Upper lobe of right lung (tissue), 1 donor: Measurements from ENCODE around the gene VAPA. TPM values are rescaled to one million over a fixed set of nuclear protein-coding genes. Genes with fewer than 3 reads are reported as not detected.

ENCODE experiments used
- ATAC-seq: fragments of 200-7000 bp; cut with Tn5 transposase; one replicate; pipeline ENCODE4 v1.9.1; 2020; ENCODE audit warnings: mild to moderate bottlenecking, moderate library complexity
- DNase-seq: peaks from one replicate; pipeline ENCODE4 v3.0.0-alpha.2; 2020
- H3K27ac ChIP-seq: fragments of 200-600 bp; one replicate; pipeline ENCODE4 v1.8.0; 2022
- H3K27me3 ChIP-seq: fragments of 200-600 bp; one replicate; pipeline ENCODE4 v1.8.0; 2022; ENCODE audit warnings: mild to moderate bottlenecking
- H3K36me3 ChIP-seq: fragments of 200-600 bp; one replicate; pipeline ENCODE4 v1.8.0; 2022
- H3K4me1 ChIP-seq: fragments of 200-600 bp; one replicate; pipeline ENCODE4 v1.8.0; 2022
- H3K4me3 ChIP-seq: fragments of 200-600 bp; one replicate; pipeline ENCODE4 v1.8.0; 2022; ENCODE audit warnings: mild to moderate bottlenecking
- H3K9me3 ChIP-seq: fragments of 200-600 bp; one replicate; pipeline ENCODE4 v1.8.0; 2022
- intact Hi-C: fragments of 100-400 bp; cut with DNase I; formaldehyde crosslinking; loops from one replicate; pipeline ENCODE4 v1.11.0; 2022
- total RNA-seq: library from RNA; stranded (reverse); fragmentation: NEBNext Ultra II Directional; extraction: Animal tissue kit (Norgen Biotek cat#: 25700); gene quantifications from one replicate; pipeline ENCODE4 v1.2.1, GENCODE V29; 2021
- TF ChIP-seq, protein P1 (sequence below): fragments of 200-600 bp; IDR thresholded peaks from one replicate; pipeline ENCODE4 v1.8.0; 2022; ENCODE audit warnings: antibody characterized with exemption
- donor health status: DM: no; HTN: yes; CAD: no; lungs with severe emphysema.

VAPA gene
- total RNA-seq, 1 donor from 2014 or later: 225 TPM

DNA sequence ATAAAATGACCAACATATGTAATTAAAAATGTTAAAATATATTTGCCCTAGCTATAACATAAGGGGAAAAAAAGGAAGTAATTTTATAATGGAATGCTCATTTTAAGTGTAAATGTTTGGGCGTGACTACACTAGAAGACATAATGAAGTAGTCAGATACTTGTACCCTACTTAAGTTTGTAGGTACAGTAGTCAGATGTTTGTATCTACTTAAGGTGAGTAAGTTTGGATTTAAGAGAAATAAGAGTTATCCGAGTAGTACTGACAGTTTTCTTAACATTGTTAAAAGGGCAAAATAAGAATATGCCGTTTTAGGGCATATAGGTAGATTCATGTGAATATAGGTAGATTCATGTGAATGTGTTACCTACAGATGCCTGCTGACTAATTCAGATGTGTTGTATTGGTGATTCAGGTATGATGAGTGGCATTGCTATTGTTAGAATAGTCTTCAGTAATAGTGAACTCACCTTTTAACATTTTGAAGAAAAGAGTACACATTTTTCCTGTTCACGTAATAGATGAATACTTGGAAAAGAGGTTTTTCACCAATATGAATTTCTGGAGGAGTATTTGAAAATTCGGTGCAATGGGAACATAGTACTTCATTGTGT lies 14.9 kb downstream of the VAPA start:
- Histone ChIP-seq H3K9me3 (no peaks in the 10 kb centered on the region), H3K36me3 (peaks cover 12% of the 10 kb centered on the region), H3K4me3 (no peak overlapping the region), H3K4me1 (peaks cover 72% of the 10 kb centered on the region), H3K27ac (no peak overlapping the region), H3K27me3 (no peaks in the 10 kb centered on the region)
- intact Hi-C loops: no loop called here
- ATAC-seq: no peak
- DNase-seq: no peak
- TF ChIP-seq, protein P1, sequence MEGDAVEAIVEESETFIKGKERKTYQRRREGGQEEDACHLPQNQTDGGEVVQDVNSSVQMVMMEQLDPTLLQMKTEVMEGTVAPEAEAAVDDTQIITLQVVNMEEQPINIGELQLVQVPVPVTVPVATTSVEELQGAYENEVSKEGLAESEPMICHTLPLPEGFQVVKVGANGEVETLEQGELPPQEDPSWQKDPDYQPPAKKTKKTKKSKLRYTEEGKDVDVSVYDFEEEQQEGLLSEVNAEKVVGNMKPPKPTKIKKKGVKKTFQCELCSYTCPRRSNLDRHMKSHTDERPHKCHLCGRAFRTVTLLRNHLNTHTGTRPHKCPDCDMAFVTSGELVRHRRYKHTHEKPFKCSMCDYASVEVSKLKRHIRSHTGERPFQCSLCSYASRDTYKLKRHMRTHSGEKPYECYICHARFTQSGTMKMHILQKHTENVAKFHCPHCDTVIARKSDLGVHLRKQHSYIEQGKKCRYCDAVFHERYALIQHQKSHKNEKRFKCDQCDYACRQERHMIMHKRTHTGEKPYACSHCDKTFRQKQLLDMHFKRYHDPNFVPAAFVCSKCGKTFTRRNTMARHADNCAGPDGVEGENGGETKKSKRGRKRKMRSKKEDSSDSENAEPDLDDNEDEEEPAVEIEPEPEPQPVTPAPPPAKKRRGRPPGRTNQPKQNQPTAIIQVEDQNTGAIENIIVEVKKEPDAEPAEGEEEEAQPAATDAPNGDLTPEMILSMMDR: no peak

DNA sequence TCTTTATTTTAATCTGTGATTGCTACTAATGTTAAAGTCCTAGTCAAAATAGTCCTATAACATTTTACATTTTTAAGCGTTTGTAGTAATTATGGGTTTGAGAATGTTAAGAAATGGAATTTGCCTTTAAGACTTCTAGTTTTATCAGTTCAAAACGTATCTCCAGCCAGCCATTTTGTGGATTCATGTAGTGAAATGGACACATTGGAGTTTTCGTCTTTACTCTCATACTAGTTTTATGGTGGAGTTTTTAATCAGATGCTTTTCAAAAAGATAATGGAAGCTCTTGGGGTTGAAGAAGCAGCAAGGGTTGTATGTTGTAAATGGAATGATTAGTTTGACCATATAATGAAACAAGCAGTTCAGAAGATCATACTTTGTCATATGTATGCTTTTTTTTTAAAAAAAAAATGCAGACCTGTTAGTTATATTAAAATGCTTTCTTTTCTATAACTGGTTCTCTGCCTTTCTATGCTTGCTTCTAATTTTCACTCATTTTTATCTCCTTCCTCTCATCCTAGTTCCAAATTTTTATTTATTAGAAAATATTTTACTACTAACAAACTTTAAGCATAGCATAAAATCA lies 16.6 kb downstream of the VAPA start:
- DNase-seq (no peak), ATAC-seq (no peak)
- Histone ChIP-seq H3K36me3 (peaks cover 23% of the 10 kb centered on the region), H3K9me3 (no peaks in the 10 kb centered on the region), H3K4me1 (peaks cover 56% of the 10 kb centered on the region), H3K27me3 (no peaks in the 10 kb centered on the region), H3K27ac (no peak overlapping the region), H3K4me3 (no peak overlapping the region)
- intact Hi-C loops: no loop called here
- TF ChIP-seq, protein P1: no peak

DNA sequence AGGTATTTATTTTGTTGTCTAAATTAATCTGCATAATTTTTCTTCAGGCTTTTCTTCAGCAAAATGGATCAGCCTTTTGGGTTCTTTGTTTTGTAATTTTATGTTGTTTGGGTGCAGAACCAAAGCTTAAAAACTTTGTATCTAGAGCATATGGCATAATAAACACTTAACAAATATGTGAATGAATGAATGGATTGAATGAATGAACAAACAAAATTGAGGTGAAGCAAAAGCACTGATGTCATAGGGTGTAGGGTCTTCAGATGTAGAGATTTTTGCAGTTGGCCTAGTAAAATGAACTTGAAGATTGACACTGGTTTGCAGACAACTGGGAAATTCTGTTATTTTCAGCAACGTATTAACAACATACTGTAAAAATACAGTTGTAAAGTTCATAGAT lies 17.3 kb downstream of the VAPA start:
- TF ChIP-seq, protein P1: no peak
- no peak overlapping the region for H3K27ac ChIP-seq
- no peak for DNase-seq
- H3K27me3 ChIP-seq: no peaks in the 10 kb centered on the region
- H3K4me3 ChIP-seq: no peak overlapping the region
- H3K4me1 ChIP-seq: peaks cover 48% of the 10 kb centered on the region
- no peaks in the 10 kb centered on the region for H3K9me3 ChIP-seq
- intact Hi-C loops: no loop called here
- H3K36me3 ChIP-seq: peaks cover 31% of the 10 kb centered on the region
- ATAC-seq: no peak

DNA sequence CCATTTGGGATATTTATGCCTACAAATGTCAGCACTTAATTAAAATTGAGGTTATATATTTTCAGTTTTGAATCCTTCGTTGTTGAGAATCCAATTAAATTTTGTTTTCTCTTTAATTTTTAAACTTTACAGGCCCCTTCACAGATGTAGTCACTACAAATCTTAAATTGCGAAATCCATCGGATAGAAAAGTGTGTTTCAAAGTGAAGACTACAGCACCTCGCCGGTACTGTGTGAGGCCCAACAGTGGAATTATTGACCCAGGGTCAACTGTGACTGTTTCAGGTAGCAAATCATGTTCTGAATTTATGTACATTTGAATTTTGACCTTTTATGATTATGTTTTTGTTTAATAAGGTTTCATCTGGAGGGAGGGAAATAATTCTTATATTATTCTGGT lies 17.9 kb downstream of the VAPA start:
- DNase-seq: no peak
- H3K9me3 ChIP-seq: no peaks in the 10 kb centered on the region

DNA sequence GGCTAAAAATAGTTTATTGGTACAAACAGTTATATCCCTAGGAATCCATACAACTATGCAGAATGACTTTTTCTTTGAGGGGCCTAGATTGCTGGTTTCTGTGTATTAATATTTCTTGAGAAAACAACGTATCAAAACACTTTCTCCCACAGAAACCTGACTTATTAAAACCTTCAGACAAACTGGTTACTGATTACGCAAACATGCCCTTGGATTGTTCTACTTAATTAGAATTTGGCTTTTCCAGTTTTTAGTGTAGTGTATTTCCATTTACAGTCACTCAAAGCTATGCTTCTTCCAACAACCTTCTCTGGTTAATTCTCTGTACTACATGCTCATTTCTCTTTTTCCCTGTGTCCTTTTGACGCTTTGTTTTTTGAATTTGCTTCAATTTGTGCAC lies 20.0 kb downstream of the VAPA start:
- TF ChIP-seq, protein P1: no peak
- no peak for DNase-seq
- Histone ChIP-seq H3K4me1 (peaks cover 21% of the 10 kb centered on the region), H3K9me3 (no peaks in the 10 kb centered on the region), H3K4me3 (no peak overlapping the region), H3K36me3 (peaks cover 58% of the 10 kb centered on the region), H3K27ac (no peak overlapping the region), H3K27me3 (no peaks in the 10 kb centered on the region)
- no peak for ATAC-seq
- intact Hi-C loops: no loop called here

More for the DNA sequence above, 17.9 kb downstream of the VAPA start:
- peaks cover 43% of the 10 kb centered on the region for H3K4me1 ChIP-seq
- no peak overlapping the region for H3K27ac ChIP-seq
- TF ChIP-seq, protein P1: no peak
- intact Hi-C loops: no loop called here
- peaks cover 36% of the 10 kb centered on the region for H3K36me3 ChIP-seq
- ATAC-seq: no peak
- H3K27me3 ChIP-seq: no peaks in the 10 kb centered on the region
- H3K4me3 ChIP-seq: no peak overlapping the region
